NCI-H82 treated with DMSO at 0.1 percent for 48 hours (cell line): Measurements from ENCODE around the gene CCNO.

Experiments used
- DNase-seq: peaks from one replicate; lab custom pipeline; 2025; ENCODE audit not compliant: unreplicated experiment; lab: John Stamatoyannopoulos, UW

The CCNO gene

GRCh38 chr5:55232985-55233928 lies at the start of gene CCNO:
Gene CCNO (minus strand): TSS chr5:55233608. CDS start chr5:55233523, 85 bp downstream.
- peak; percentile 11 for DNase-seq

- DNase-seq = no peak
Measured at GRCh38 chr5:55278778-55279177, 45.4 kb upstream of the CCNO start.

- DNase-seq = no peak
Measured at GRCh38 chr5:55276771-55277170, 43.4 kb upstream of the CCNO start.

GRCh38 chr5:55258339-55258738 lies 24.9 kb upstream of the CCNO start:
- no peak for DNase-seq

GRCh38 chr5:55254802-55255201 lies 21.4 kb upstream of the CCNO start:
- no peak for DNase-seq

GRCh38 chr5:55250064-55250463 lies 16.7 kb upstream of the CCNO start:
- DNase-seq = no peak

GRCh38 chr5:55241746-55242145 lies 8.3 kb upstream of the CCNO start:
- no peak for DNase-seq

GRCh38 chr5:55236800-55237199 lies 3.4 kb upstream of the CCNO start:
- no peak for DNase-seq

- no peak for DNase-seq
Measured at GRCh38 chr5:55234121-55234700, 803 bp upstream of the CCNO start.

- DNase-seq = no peak
Measured at GRCh38 chr5:55232271-55232984, 980 bp downstream of the CCNO start.

GRCh38 chr5:55231919-55232270 lies 1.5 kb downstream of the CCNO start:
- DNase-seq = no peak

- no peak for DNase-seq
Measured at GRCh38 chr5:55231029-55231918, 2.1 kb downstream of the CCNO start.

GRCh38 chr5:55230086-55230629 lies 3.2 kb downstream of the CCNO start:
- DNase-seq = no peak

GRCh38 chr5:55227664-55228430 lies 5.6 kb downstream of the CCNO start:
- no peak for DNase-seq

- peak; percentile 15 for DNase-seq
Measured at GRCh38 chr5:55226934-55227663, 6.3 kb downstream of the CCNO start, which contains the start of gene MCIDAS. Gene MCIDAS (minus strand): TSS chr5:55227315. CDS start chr5:55227138, 177 bp downstream.

GRCh38 chr5:55226027-55226933 lies 7.1 kb downstream of the CCNO start:
- peak; percentile 40 for DNase-seq

GRCh38 chr5:55225346-55225745 lies 8.1 kb downstream of the CCNO start:
- no peak for DNase-seq

- DNase-seq = no peak
Measured at GRCh38 chr5:55223812-55224240, 9.6 kb downstream of the CCNO start.
